Endothelial cell (in vitro differentiated cells): ENCODE results near the gene TSSK3. TPM values are rescaled to one million over a fixed set of nuclear protein-coding genes. Genes with fewer than 3 reads are reported as not detected.

Source experiments
- DNase-seq: peaks from one replicate; pipeline ENCODE4 v3.0.0; 2021; ENCODE audit warnings: low spot score
- H3K27ac Mint-ChIP-seq: one replicate; pipeline ENCODE4 v1.8.0; 2021; ENCODE audit warnings: mixed read lengths, inconsistent platforms; ENCODE audit not compliant: unreplicated experiment
- H3K27me3 Mint-ChIP-seq: one replicate; pipeline ENCODE4 v1.8.0; 2021; ENCODE audit warnings: mild to moderate bottlenecking, moderate library complexity, mixed read lengths, inconsistent platforms; ENCODE audit not compliant: unreplicated experiment
- H3K36me3 Mint-ChIP-seq: one replicate; pipeline ENCODE4 v1.8.0; 2021; ENCODE audit warnings: mild to moderate bottlenecking, low read depth, mixed read lengths, inconsistent platforms; ENCODE audit not compliant: unreplicated experiment
- H3K4me1 Mint-ChIP-seq: one replicate; pipeline ENCODE4 v1.8.0; 2021; ENCODE audit warnings: mild to moderate bottlenecking, mixed read lengths, inconsistent platforms; ENCODE audit not compliant: unreplicated experiment
- H3K4me3 Mint-ChIP-seq: one replicate; pipeline ENCODE4 v1.8.0; 2021; ENCODE audit warnings: mild to moderate bottlenecking, mixed read lengths, inconsistent platforms; ENCODE audit not compliant: unreplicated experiment
- H3K9me3 Mint-ChIP-seq: one replicate; pipeline ENCODE4 v1.8.0; 2021; ENCODE audit warnings: mixed read lengths, inconsistent platforms; ENCODE audit not compliant: unreplicated experiment
- CTCF ChIP-seq: fragments of 200-600 bp; sonication (generic); IDR thresholded peaks from one replicate; pipeline ENCODE4 v1.5.0; 2021; ENCODE audit warnings: antibody characterized with exemption; ENCODE audit not compliant: unreplicated experiment
- long read RNA-seq: library from polyadenylated mRNA; unstranded; transcript quantifications from one replicate; pipeline ENCODE4 v2.0.0, GENCODE V29; 2020; ENCODE audit not compliant: unreplicated experiment
- total RNA-seq: library from RNA; stranded (reverse); fragmentation: NEBNext Ultra II Directional; extraction: Animal tissue kit (Norgen Biotek cat#: 25700); gene quantifications from one replicate; pipeline ENCODE4 v1.2.1, GENCODE V29; 2021; ENCODE audit not compliant: unreplicated experiment

Gene TSSK3
- 0.67 TPM for total RNA-seq
- long read RNA-seq: 0 reads

- no peak for TF ChIP-seq CTCF
- Mint-ChIP-seq H3K4me1 (peaks cover 21% of the 10 kb centered on the region), H3K27me3 (peaks cover 16% of the 10 kb centered on the region), H3K36me3 (peaks cover 50% of the 10 kb centered on the region), H3K4me3 (peak within 1 kb of the TSS; percentile 74), H3K27ac (peak within 1 kb of the TSS; percentile 61), H3K9me3 (no peaks in the 10 kb centered on the region)
- DNase-seq: no peak
Measured at GRCh38 chr1:32362474-32363313, at the start of gene TSSK3, which contains the start of gene FAM229A. TSS of gene TSSK3 (plus strand) at chr1:32362539. CDS start at chr1:32362702, 163 bp downstream. TSS of gene FAM229A (minus strand) at chr1:32362485. CDS start at chr1:32362091, 394 bp downstream.

- Mint-ChIP-seq H3K27ac (no peak overlapping the region), H3K4me3 (no peak overlapping the region), H3K36me3 (peaks cover 3% of the 10 kb centered on the region), H3K4me1 (peaks cover 19% of the 10 kb centered on the region), H3K27me3 (no peaks in the 10 kb centered on the region), H3K9me3 (no peaks in the 10 kb centered on the region)
- DNase-seq: no peak
- TF ChIP-seq CTCF: no peak
Measured at GRCh38 chr1:32316903-32317277, 45.4 kb upstream of the TSSK3 start.

GRCh38 chr1:32318127-32318869, 44.0 kb upstream of the TSSK3 start:
- H3K27me3 Mint-ChIP-seq: no peaks in the 10 kb centered on the region

GRCh38 chr1:32321712-32322291, 40.5 kb upstream of the TSSK3 start:
- no peaks in the 10 kb centered on the region for H3K9me3 Mint-ChIP-seq
- peak overlapping the region; percentile 15 for H3K4me3 Mint-ChIP-seq
- no peak for DNase-seq
- H3K27ac Mint-ChIP-seq: peak overlapping the region; percentile 52
- peaks cover 18% of the 10 kb centered on the region for H3K4me1 Mint-ChIP-seq
- no peaks in the 10 kb centered on the region for H3K27me3 Mint-ChIP-seq
- TF ChIP-seq CTCF: no peak
- peaks cover 11% of the 10 kb centered on the region for H3K36me3 Mint-ChIP-seq

More at GRCh38 chr1:32318127-32318869, 44.0 kb upstream of the TSSK3 start:
- Mint-ChIP-seq H3K36me3 (peaks cover 3% of the 10 kb centered on the region), H3K27ac (no peak overlapping the region), H3K9me3 (no peaks in the 10 kb centered on the region), H3K4me1 (peaks cover 28% of the 10 kb centered on the region), H3K4me3 (no peak overlapping the region)
- DNase-seq: no peak
- no peak for TF ChIP-seq CTCF
